Left lung (tissue), 10 donors: ENCODE data around the gene KCNJ16. TPM values are rescaled to one million over a fixed set of nuclear protein-coding genes. Genes with fewer than 3 reads are reported as not detected.

Experiments
- ATAC-seq: fragments of 200-7000 bp; cut with Tn5 transposase; one replicate; pipeline ENCODE4 v1.9.1; 2020; ENCODE audit warnings: moderate library complexity
- DNase-seq, 4 donors: peaks; one replicate each; pipeline ENCODE4 v3.0.0-alpha.2; 2013 to 2020
- H3K27ac ChIP-seq, 2 donors: fragments of 200-600 bp; sonication (generic) in 1 of 2; one replicate each; pipeline versions ENCODE4 v1.5.0 to v1.8.0; 2020 to 2021
- H3K27me3 ChIP-seq, 2 donors: fragments of 200-600 bp; sonication (generic) in 1 of 2; one replicate each; pipeline versions ENCODE4 v1.5.0 to v1.8.0; 2020 to 2021
- H3K36me3 ChIP-seq, 2 donors: fragments of 200-600 bp; sonication (generic) in 1 of 2; one replicate each; pipeline versions ENCODE4 v1.5.0 to v1.8.0; 2020 to 2021
- H3K4me1 ChIP-seq, 2 donors: fragments of 200-600 bp; one replicate each; pipeline ENCODE4 v1.8.0; 2021
- H3K4me3 ChIP-seq, 2 donors: fragments of 200-600 bp; sonication (generic) in 1 of 2; one replicate each; pipeline versions ENCODE4 v1.5.0 to v1.8.0; 2020 to 2021; ENCODE audit warnings: mild to moderate bottlenecking in 1 of 2
- H3K9me3 ChIP-seq, 2 donors: fragments of 200-600 bp; sonication (generic) in 1 of 2; one replicate each; pipeline versions ENCODE4 v1.5.0 to v1.8.0; 2020 to 2021
- CTCF ChIP-seq, 2 donors: fragments of 200-600 bp; sonication (generic) in 1 of 2; IDR thresholded peaks; one replicate each; pipeline versions ENCODE4 v1.5.0 to v1.8.0; 2021; ENCODE audit warnings: antibody characterized with exemption in 2 of 2
- intact Hi-C, 2 donors: fragments of 100-400 bp; cut with DNase I; formaldehyde crosslinking; loops; one replicate each; pipeline versions ENCODE4 v1.11.2 to v1.14.2; 2022
- polyA plus RNA-seq, 6 donors: library from polyadenylated mRNA; unstranded; fragments of 120-200 nt; gene quantifications; one replicate each; pipeline ENCODE4 v1.2.1, GENCODE V29; 2013; ENCODE audit not compliant: insufficient read length in 6 of 6
- total RNA-seq, 2 donors: library from RNA; stranded (reverse); fragmentation: NEBNext Ultra II Directional; extraction: Animal tissue kit (Norgen Biotek cat#: 25700); gene quantifications; one replicate each; pipeline ENCODE4 v1.2.1, GENCODE V29; 2021
- donor health status: DM: no; HTN: yes; CAD: no.
- donor health status: DM: no; HTN: no; CAD: no.

Gene KCNJ16
- total and polyA plus RNA-seq, 8 donors: 0.23 to 2.7 (median 0.83) TPM

DNA sequence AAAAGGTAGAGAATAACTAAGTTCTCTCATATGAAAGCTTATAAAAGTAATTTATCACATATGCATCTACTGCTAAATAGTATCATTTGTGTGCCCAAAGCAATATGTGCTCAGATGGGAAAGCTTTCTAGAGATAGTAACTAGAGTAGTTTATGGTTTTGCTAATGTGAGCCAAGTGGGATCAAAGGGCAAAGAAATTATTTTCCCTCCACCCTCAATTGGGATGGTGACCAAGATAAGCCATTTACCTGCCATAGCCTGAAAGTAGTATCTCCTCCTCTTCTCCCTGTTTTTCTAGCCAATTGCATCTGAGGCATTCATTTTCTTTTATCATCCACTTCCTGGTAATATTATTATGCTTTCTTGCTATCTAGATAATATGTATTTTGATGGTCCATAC is 41.9 kb upstream of the KCNJ16 start:
- no peak for TF ChIP-seq CTCF (IDR thresholded peaks at IDR 0.05)
- Histone ChIP-seq H3K4me3 (no peak overlapping the region), H3K4me1 (no peaks in the 10 kb centered on the region), H3K27ac (no peak overlapping the region), H3K9me3 (no peaks in the 10 kb centered on the region), H3K27me3 (no peaks in the 10 kb centered on the region), H3K36me3 (no peaks in the 10 kb centered on the region)
- DNase-seq (no peak), ATAC-seq (no peak)
- intact Hi-C loops: no loop called here

DNA sequence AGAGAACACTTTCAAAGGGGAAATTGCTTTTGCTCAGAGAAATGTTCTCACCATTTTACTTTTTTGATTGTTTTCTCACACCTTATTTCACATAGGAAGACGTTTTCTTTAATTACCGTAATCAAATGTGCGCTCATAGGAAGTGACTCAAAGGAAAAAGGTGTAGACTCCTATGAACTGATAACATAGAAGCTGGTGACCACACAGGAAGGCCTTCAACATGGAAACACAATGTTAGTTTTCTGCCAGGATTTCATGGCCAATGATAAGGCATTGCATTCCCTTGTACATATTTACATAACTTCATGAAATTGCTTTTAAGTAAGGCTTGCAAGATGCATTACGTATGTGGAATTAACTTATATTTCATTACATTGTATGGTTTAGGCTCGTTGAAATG is 40.9 kb upstream of the KCNJ16 start:
- Histone ChIP-seq H3K36me3 (no peaks in the 10 kb centered on the region), H3K27ac (no peak overlapping the region), H3K4me3 (no peak overlapping the region), H3K27me3 (no peaks in the 10 kb centered on the region), H3K4me1 (no peaks in the 10 kb centered on the region), H3K9me3 (no peaks in the 10 kb centered on the region)
- DNase-seq (no peak), ATAC-seq (no peak)
- no peak for TF ChIP-seq CTCF (IDR thresholded peaks at IDR 0.05)
- intact Hi-C loops: no loop called here

GRCh38 chr17:70037498-70037897 is 37.5 kb upstream of the KCNJ16 start:
- no peak for ATAC-seq

DNA sequence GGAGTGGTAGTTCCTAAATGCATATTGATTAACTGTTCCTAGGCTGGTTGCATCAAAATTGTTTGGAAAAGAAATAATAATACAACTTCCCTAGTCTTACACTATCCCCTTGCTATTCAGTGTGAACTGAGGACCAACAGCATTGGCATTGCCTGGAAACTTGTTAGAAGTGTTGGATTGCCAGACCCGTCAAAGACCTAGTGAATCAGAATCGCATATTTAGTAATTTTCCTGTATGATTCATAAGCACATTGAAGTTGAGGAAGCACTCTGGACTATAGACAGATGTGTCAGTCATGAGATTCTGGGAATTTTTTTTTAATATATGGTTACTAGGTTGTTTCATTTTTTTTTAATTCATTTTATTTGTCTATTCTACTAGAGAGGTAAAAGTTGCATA is 34.7 kb upstream of the KCNJ16 start:
- no peak overlapping the region for H3K27ac ChIP-seq
- intact Hi-C loops: no loop called here
- DNase-seq (no peak), ATAC-seq (peak; percentile 26)
- no peaks in the 10 kb centered on the region for H3K27me3 ChIP-seq
- no peaks in the 10 kb centered on the region for H3K4me1 ChIP-seq
- no peaks in the 10 kb centered on the region for H3K9me3 ChIP-seq
- TF ChIP-seq CTCF (IDR thresholded peaks at IDR 0.05): no peak
- H3K36me3 ChIP-seq: no peaks in the 10 kb centered on the region
- no peak overlapping the region for H3K4me3 ChIP-seq

More at GRCh38 chr17:70037498-70037897, 37.5 kb upstream of the KCNJ16 start:
- no peaks in the 10 kb centered on the region for H3K9me3 ChIP-seq
- no peak for DNase-seq
- no peaks in the 10 kb centered on the region for H3K36me3 ChIP-seq
- no peak for TF ChIP-seq CTCF (IDR thresholded peaks at IDR 0.05)
- no peak overlapping the region for H3K4me3 ChIP-seq
- no peaks in the 10 kb centered on the region for H3K4me1 ChIP-seq
- no peaks in the 10 kb centered on the region for H3K27me3 ChIP-seq
- H3K27ac ChIP-seq: no peak overlapping the region
- intact Hi-C loops: no loop called here

DNA sequence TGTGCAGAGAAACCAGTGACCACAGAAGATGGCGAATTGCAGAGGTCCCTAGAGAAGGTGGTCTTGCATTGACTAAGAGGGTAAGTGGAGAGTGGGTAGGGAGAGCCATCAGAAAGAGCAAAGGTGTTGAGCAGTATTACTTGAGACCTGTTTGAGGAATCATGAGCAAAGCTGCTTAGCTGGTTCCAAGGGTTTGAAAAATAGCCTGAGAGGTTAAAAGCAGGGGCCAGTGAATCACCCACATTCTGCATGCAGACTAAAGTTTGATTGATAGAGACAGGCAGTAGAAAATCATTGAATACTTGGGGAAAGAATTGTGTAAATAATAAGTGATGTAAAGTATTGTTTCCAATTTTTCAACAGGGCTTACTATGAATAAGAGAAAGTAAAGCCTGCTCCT is 34.0 kb upstream of the KCNJ16 start:
- TF ChIP-seq CTCF (IDR thresholded peaks at IDR 0.05): no peak
- no peak for DNase-seq

More for the DNA sequence above, 34.0 kb upstream of the KCNJ16 start:
- Histone ChIP-seq H3K36me3 (no peaks in the 10 kb centered on the region), H3K9me3 (no peaks in the 10 kb centered on the region), H3K27ac (no peak overlapping the region), H3K27me3 (no peaks in the 10 kb centered on the region), H3K4me1 (no peaks in the 10 kb centered on the region), H3K4me3 (no peak overlapping the region)
- intact Hi-C loops: no loop called here
- no peak for ATAC-seq
